Fibroblast of lung (primary cell): ENCODE measurements around the gene TBL1XR1.

Experiments
- CTCF ChIP-seq, 2 donors: IDR thresholded peaks in 1 of 2; conservative IDR thresholded peaks in 1 of 2; 1 replicate in 1 of 2; 2 replicates in 1 of 2; pipeline ENCODE4 v1.5.1; 2011 to 2012; ENCODE audit warnings: low read length in 2 of 2, control low read depth in 1 of 2, inconsistent platforms in 1 of 2, low read depth in 1 of 2, mild to moderate bottlenecking in 1 of 2
- EZH2 ChIP-seq: IDR thresholded peaks from 2 replicates; pipeline ENCODE4 v1.5.1; 2012; ENCODE audit warnings: low read length, control low read depth, mild to moderate bottlenecking; ENCODE audit errors: missing control alignments

DNA sequence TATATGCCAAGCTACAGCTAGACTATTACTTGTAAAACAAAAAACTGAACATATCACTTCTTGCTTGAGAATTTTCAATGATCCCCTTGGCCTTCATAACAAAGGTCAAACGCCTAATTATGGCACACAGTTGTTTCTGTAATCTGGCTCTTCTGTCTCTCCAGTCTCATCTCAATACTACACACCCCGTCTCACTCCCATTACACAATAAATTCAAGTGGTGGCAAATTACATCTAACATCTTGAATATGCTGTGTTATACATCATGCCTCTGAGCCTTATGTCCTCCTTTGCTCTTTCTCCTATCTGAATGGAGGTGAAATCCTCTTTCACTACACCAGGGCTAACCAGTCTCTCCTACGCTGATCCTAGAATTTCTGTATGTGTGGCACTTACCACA lies 140.4 kb downstream of the TBL1XR1 start:
- TF ChIP-seq CTCF (conservative IDR thresholded peaks at IDR 0.05 in 1 of 2, IDR thresholded peaks at IDR 0.05 in 1 of 2; ENCODE audit: low read depth in 1 of 2, low read length in 2 of 2) (no peak), EZH2 (no peak)
